PC-9 (cell line): ENCODE measurements around the gene EGR1. TPM values are rescaled to one million over a fixed set of nuclear protein-coding genes. Genes with fewer than 3 reads are reported as not detected.

Experiments used
- BruUV-seq: library from RNA; stranded (reverse); fragments of 400-500 nt; replicated peaks from 2 replicates; lab custom pipeline; 2021; lab: Mats Ljungman, UMichigan
- CTCF ChIA-PET: fragments of 300-600 bp; sonication (Branson Sonifier 250); formaldehyde crosslinking; loops from one replicate; lab custom pipeline; 2022; ENCODE audit warnings: antibody characterized with exemption; lab: Charles Lee
- POLR2A ChIA-PET: fragments of 300-600 bp; sonication (Branson Sonifier 250); formaldehyde crosslinking; loops from one replicate; lab custom pipeline; 2022; ENCODE audit warnings: antibody characterized with exemption; ENCODE audit not compliant: unreplicated experiment; lab: Charles Lee
- DNase-seq, 2 experiments: peaks; one replicate each; pipeline versions ENCODE4 v3.0.0 to v3.0.0-alpha.2; 2015 to 2022; ENCODE audit warnings: mixed read lengths in 1 of 2
- H2AFZ ChIP-seq: fragments of 200-600 bp; sonication (generic); 2 replicates; pipeline ENCODE4 v1.8.1; 2017; ENCODE audit warnings: antibody characterized with exemption
- H3F3A ChIP-seq: fragments of 200-600 bp; sonication (generic); 2 replicates; pipeline ENCODE4 v1.8.1; 2017; ENCODE audit warnings: antibody characterized with exemption, mild to moderate bottlenecking, low read depth; ENCODE audit not compliant: insufficient read depth
- H3K27ac ChIP-seq: fragments of 200-600 bp; sonication (generic); 2 replicates; pipeline ENCODE4 v1.6.1; 2016; ENCODE audit warnings: mixed run types
- H3K27me3 ChIP-seq: fragments of 200-600 bp; sonication (generic); 2 replicates; pipeline ENCODE4 v1.6.1; 2016; ENCODE audit warnings: low read depth, mixed run types; ENCODE audit not compliant: insufficient read depth
- H3K36me3 ChIP-seq: fragments of 200-600 bp; sonication (generic); 2 replicates; pipeline ENCODE4 v1.6.1; 2016; ENCODE audit warnings: low read depth, mixed run types
- H3K4me1 ChIP-seq: fragments of 200-600 bp; sonication (generic); replicated peaks from 2 replicates; pipeline ENCODE4 v1.6.1; 2016; ENCODE audit warnings: mixed run types; ENCODE audit not compliant: insufficient read depth
- H3K4me2 ChIP-seq: fragments of 200-600 bp; sonication (generic); 2 replicates; pipeline ENCODE4 v1.6.1; 2017; ENCODE audit warnings: mixed run types
- H3K4me3 ChIP-seq: fragments of 200-600 bp; sonication (generic); 2 replicates; pipeline ENCODE4 v1.6.1; 2016; ENCODE audit warnings: mixed run types
- H3K79me2 ChIP-seq: fragments of 200-600 bp; sonication (generic); 2 replicates; pipeline ENCODE4 v1.6.1; 2017; ENCODE audit warnings: low read depth, mixed run types
- H3K9me2 ChIP-seq: fragments of 200-600 bp; sonication (generic); 2 replicates; pipeline ENCODE4 v1.8.1; 2017; ENCODE audit warnings: mild to moderate bottlenecking; ENCODE audit not compliant: insufficient read depth
- H3K9me3 ChIP-seq: fragments of 200-600 bp; sonication (generic); 2 replicates; pipeline ENCODE4 v1.8.1; 2016; ENCODE audit warnings: low read depth; ENCODE audit not compliant: insufficient read depth
- H4K20me1 ChIP-seq: fragments of 200-600 bp; sonication (generic); 2 replicates; pipeline ENCODE4 v1.8.1; 2017; ENCODE audit not compliant: insufficient read depth
- EZH2 ChIP-seq: fragments of 200-600 bp; sonication (generic); IDR thresholded peaks from 2 replicates; pipeline ENCODE4 v1.8.0; 2017; ENCODE audit warnings: antibody characterized with exemption, low read depth
- intact Hi-C: fragments of 100-400 bp; cut with micrococcal nuclease; formaldehyde crosslinking; loops from one replicate; pipeline ENCODE4 v1.10.0; 2022; ENCODE audit not compliant: unreplicated experiment
- total RNA-seq: library from RNA; stranded (reverse); gene quantifications from 2 replicates; pipeline ENCODE4 v1.2.3, GENCODE V29; 2021
- TF ChIP-seq, protein P1 (sequence below): fragments of 200-600 bp; sonication (generic); conservative IDR thresholded peaks from 2 replicates; pipeline ENCODE4 v1.6.1; 2017; ENCODE audit warnings: mixed run types, antibody characterized with exemption, mild to moderate bottlenecking, moderate library complexity

The EGR1 gene
- total RNA-seq, 1 experiment from 2014 or later = 24.7 TPM

DNA sequence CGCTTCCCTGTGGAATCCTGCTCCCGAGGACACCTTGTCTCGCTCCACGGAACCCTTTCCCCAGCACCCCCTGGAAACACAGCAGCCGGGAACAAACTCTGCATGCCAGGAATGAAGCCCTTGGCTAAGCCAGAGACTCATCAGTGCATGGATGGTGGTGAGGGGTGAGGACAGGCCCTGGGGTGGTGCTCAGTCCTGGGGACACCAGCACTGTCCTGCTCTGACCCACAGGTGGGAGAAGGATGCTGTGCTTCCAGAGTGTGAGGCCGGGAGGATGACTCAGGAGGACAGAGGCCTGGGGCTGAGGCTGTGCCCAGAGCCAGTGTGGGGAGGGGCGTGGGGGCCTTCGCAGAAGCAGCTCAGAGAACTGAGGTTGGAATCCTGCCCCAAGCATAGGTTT lies 11.2 kb upstream of the EGR1 start:
- Histone ChIP-seq H3K79me2 (no peaks in the 10 kb centered on the region), H3K27ac (no peak overlapping the region), H2AFZ (no peak overlapping the region), H3F3A (no peaks in the 10 kb centered on the region), H4K20me1 (no peaks in the 10 kb centered on the region), H3K4me1 (no peaks in the 10 kb centered on the region), H3K27me3 (0 out of 2 replicates have a peak, but pooled peaks cover 8% of the 10 kb centered on the region), H3K36me3 (no peaks in the 10 kb centered on the region), H3K4me3 (no peak overlapping the region), H3K4me2 (no peak overlapping the region), H3K9me3 (no peaks in the 10 kb centered on the region), H3K9me2 (no peaks in the 10 kb centered on the region)
- no TSS peak for BruUV-seq
- POLR2A ChIA-PET = no interaction called here
- CTCF ChIA-PET = no interaction called here
- TF ChIP-seq EZH2 = no peak
- TF ChIP-seq, protein P1, sequence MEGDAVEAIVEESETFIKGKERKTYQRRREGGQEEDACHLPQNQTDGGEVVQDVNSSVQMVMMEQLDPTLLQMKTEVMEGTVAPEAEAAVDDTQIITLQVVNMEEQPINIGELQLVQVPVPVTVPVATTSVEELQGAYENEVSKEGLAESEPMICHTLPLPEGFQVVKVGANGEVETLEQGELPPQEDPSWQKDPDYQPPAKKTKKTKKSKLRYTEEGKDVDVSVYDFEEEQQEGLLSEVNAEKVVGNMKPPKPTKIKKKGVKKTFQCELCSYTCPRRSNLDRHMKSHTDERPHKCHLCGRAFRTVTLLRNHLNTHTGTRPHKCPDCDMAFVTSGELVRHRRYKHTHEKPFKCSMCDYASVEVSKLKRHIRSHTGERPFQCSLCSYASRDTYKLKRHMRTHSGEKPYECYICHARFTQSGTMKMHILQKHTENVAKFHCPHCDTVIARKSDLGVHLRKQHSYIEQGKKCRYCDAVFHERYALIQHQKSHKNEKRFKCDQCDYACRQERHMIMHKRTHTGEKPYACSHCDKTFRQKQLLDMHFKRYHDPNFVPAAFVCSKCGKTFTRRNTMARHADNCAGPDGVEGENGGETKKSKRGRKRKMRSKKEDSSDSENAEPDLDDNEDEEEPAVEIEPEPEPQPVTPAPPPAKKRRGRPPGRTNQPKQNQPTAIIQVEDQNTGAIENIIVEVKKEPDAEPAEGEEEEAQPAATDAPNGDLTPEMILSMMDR = no peak
- DNase-seq = no peak
- intact Hi-C loops = no loop called here

DNA sequence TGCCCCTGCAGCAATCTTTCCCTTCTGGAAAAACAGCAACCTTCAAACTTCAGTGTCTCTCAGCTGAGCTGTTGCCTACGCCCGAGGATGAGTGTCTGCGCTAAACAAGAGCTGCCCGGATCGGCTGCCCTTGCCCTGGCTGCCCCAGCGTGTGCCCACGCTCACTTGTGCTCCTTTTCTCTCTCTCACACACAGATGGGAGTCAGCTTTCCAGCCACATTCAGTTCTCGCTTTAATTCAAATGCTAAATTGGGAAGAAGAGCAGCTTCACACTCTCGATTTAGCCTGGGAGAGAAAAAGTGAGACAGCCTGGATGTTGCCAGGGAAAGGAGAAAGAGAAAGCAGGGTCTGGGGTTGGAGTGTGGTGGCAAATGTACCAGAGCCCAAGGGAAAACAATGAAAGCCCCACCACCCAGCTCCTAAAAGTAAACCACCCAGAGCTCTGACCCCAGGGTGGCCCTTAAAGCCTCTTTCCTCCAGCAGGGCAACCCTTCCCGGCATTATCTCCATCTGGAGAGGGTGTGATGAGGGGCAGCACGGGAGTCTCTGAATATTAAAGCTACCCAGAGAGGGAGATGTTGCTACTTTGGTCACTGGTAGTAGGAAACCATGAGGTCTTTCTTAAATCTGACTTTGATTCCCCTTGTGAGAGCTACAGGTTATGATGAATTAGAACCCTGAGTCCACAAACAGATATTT lies 9.9 kb upstream of the EGR1 start:
- intact Hi-C loops = no loop called here
- DNase-seq = no peak
- ChIA-PET POLR2A (interaction anchor here (0.7 to 0.9 kb wide), 2 partner anchors 71 to 954 kb away, joined by 4 read pairs; no protein-coding TSS in a partner anchor), CTCF (interaction anchor here (0.6 kb wide), 1 partner anchor 475 kb away, joined by 5 read pairs; no protein-coding TSS in a partner anchor)
- Histone ChIP-seq H4K20me1 (no peaks in the 10 kb centered on the region), H3K79me2 (no peaks in the 10 kb centered on the region), H2AFZ (no peak overlapping the region), H3K9me2 (no peaks in the 10 kb centered on the region), H3K4me3 (no peak overlapping the region), H3K36me3 (no peaks in the 10 kb centered on the region), H3K27ac (no peak overlapping the region), H3K4me2 (no peak overlapping the region), H3K9me3 (no peaks in the 10 kb centered on the region), H3K4me1 (no peaks in the 10 kb centered on the region), H3F3A (no peaks in the 10 kb centered on the region), H3K27me3 (0 out of 2 replicates have a peak, but pooled peaks cover 8% of the 10 kb centered on the region)
- BruUV-seq = no TSS peak
- TF ChIP-seq, protein P1 = no peak
- no peak for TF ChIP-seq EZH2

DNA sequence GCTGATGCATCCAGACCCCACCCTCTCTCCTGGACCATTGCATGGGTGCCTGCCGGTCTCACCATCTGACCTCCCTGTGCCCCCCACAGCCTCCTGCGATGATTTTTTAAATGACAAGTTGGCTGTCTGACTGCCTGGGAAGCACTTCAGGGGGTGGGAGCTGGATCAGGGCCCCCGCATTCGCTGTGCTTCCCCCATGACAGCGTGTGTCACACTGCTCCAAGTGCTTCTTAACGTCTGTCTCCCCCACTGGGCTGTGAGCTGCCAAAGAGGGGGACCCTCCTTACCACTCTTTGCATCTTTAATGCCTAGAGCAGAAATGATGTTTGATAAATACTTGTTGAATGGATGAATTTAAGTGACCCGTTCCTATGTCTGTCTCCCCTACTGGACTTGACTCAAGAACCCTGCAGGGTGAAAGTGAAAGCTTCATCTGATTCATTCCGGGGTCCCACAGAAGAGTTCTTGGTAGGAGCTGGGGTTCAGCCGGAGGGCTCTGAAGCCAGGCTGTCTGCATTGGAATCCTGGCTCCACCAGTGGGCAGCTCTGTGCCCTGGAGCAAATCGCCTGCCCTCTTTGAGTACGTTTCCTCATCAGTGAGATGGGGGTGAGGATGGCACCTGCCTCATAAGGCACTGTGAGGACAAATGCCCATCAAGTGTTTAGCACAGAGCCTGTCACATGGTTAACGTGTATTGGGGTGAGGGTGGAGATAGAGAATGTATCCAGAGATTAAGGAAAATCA lies 7.6 kb upstream of the EGR1 start:
- Histone ChIP-seq H3K79me2 (no peaks in the 10 kb centered on the region), H3K9me3 (no peaks in the 10 kb centered on the region), H3K27me3 (0 out of 2 replicates have a peak, but pooled peaks cover 8% of the 10 kb centered on the region), H3F3A (peaks cover 4% of the 10 kb centered on the region; the same call in 1 of the 2 replicates), H2AFZ (no peak overlapping the region), H3K4me2 (no peak overlapping the region), H3K4me3 (no peak overlapping the region), H3K4me1 (no peaks in the 10 kb centered on the region), H3K36me3 (no peaks in the 10 kb centered on the region), H3K9me2 (no peaks in the 10 kb centered on the region), H3K27ac (no peak overlapping the region), H4K20me1 (no peaks in the 10 kb centered on the region)
- no TSS peak for BruUV-seq
- TF ChIP-seq EZH2 = no peak
- TF ChIP-seq, protein P1 = no peak
- no peak for DNase-seq
- POLR2A ChIA-PET = no interaction called here
- CTCF ChIA-PET = no interaction called here
- intact Hi-C loops = no loop called here
